Left forelimb (tissue), 1 donor: ENCODE measurements around the gene ARHGAP23.
A peak's percentile ranks its signal among the peaks of the same experiment; 100 is the strongest.
"Not testable (repeated sequence)": the region's sequence is repeated elsewhere in the genome, so short reads cannot be mapped to it uniquely, and the experiment has no call there.

Source experiments
- DNase-seq: peaks from one replicate; pipeline ENCODE4 v3.0.0-alpha.2; 2018; ENCODE audit warnings: low spot score

Gene ARHGAP23

GRCh38 chr17:38491346-38492066 lies 63.2 kb downstream of the ARHGAP23 start:
- DNase-seq, result not testable (repeated sequence)

- peak; percentile 89 for DNase-seq
Observed at GRCh38 chr17:38492067-38493040, 64.1 kb downstream of the ARHGAP23 start.

- not testable (repeated sequence) for DNase-seq
Observed at GRCh38 chr17:38494152-38494551, 65.9 kb downstream of the ARHGAP23 start.

GRCh38 chr17:38497656-38498055 lies 69.4 kb downstream of the ARHGAP23 start:
- not testable (repeated sequence) for DNase-seq

GRCh38 chr17:38498353-38498752 lies 70.1 kb downstream of the ARHGAP23 start:
- DNase-seq, result no peak

GRCh38 chr17:38499230-38499629 lies 71.0 kb downstream of the ARHGAP23 start:
- not testable (repeated sequence) for DNase-seq

- not testable (repeated sequence) for DNase-seq
Observed at GRCh38 chr17:38501718-38502117, 73.5 kb downstream of the ARHGAP23 start.

GRCh38 chr17:38503286-38503913 lies 75.1 kb downstream of the ARHGAP23 start:
- DNase-seq, result not testable (repeated sequence)

GRCh38 chr17:38504216-38504615 lies 76.0 kb downstream of the ARHGAP23 start:
- no peak for DNase-seq

- no peak for DNase-seq
Observed at GRCh38 chr17:38507436-38507835, 79.2 kb downstream of the ARHGAP23 start.

- DNase-seq, result no peak
Observed at GRCh38 chr17:38507921-38508569, 79.8 kb downstream of the ARHGAP23 start.

- no peak for DNase-seq
Observed at GRCh38 chr17:38508570-38508950, 80.3 kb downstream of the ARHGAP23 start.

GRCh38 chr17:38508954-38509771 lies 80.9 kb downstream of the ARHGAP23 start:
- DNase-seq, result peak; percentile 87

GRCh38 chr17:38509772-38510420 lies 81.6 kb downstream of the ARHGAP23 start:
- no peak for DNase-seq

GRCh38 chr17:38510421-38511149 lies 82.3 kb downstream of the ARHGAP23 start:
- no peak for DNase-seq

- no peak for DNase-seq
Observed at GRCh38 chr17:38511150-38512108, 83.2 kb downstream of the ARHGAP23 start.

- no peak for DNase-seq
Observed at GRCh38 chr17:38512473-38513058, 84.3 kb downstream of the ARHGAP23 start.

GRCh38 chr17:38526526-38526925 lies 98.3 kb downstream of the ARHGAP23 start:
- not testable (repeated sequence) for DNase-seq
